DMS153 (cell line): ENCODE results near the gene SLC24A3.

ENCODE experiments used
- DNase-seq: peaks from one replicate; lab custom pipeline; 2025; lab: John Stamatoyannopoulos, UW

The SLC24A3 gene

DNA sequence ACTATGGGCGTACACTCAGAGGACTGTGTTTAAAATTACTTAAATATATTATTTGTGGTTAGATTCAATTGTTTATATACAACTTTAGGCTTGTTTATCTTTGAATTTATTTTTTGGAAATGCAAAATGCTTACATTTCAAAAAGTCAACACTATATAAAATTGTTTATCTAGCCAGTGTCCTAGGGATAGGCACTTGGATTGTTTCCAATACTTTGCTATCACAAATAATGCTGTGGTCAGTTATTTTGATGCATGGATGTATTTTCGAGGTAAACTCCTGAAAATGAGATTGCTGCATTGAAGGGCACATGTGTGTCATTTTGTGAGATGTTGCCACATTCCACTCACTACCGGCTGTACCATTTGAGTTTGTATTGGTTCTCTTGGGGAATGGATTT is 213.9 kb downstream of the SLC24A3 start:
- DNase-seq, result no peak

DNA sequence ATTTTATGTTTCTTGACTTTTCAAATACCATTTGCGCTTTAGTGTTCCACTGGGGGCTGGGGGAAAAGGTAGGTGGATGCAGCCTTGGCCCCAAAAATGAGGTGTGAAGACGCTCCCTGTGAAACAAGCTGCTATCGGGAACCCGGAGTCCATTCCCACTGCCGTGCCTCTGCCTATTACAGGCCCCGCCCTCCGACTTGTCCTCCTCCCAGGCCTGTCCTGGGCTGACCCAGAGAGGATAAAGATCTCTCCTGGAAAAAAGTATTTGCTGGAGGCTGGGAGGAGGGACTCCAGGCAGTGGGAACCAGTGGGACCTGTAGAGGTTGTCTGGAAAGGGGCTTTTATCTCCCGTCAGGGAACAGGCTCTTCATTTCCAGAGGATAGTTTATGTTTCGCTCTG is 215.0 kb downstream of the SLC24A3 start:
- no peak for DNase-seq

DNA sequence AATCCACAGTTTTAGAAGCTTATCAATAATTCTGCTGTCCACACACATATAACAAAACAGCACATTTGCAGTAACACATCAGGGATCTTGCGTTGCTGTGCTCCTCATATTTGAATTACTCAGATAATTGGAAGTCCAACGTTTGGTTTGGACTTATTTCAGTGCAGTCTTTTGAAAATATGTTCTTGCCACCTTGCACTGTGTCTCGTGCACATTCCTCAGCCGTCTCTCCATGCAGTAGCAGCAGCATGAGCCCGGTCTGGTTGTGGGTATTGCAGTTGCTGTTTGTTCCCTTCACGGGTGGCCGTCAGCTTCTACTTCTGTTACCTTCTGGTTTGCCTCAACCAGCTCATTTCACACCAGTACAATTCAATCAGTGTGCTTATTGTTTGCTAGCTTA is 215.5 kb downstream of the SLC24A3 start:
- DNase-seq, result no peak

DNA sequence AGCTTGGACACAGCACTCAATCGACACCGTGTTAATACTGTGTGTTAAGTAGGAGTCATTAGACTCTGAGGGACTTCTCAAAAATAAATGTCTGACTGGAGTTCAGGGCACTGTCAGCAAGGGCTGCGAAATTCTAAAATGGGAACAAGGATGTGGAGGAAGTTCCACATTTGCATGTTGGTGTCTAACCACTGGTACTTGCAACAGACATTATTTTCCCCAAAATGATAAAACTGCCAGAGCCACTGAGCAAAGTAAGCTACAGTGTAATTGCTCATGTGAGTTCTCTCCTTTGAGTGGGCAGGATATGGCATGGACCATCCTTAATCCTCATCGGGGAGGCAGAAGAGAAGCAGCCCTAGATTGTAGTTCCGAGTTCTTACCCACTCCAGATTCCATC is 215.9 kb downstream of the SLC24A3 start:
- DNase-seq, result no peak

- no peak for DNase-seq
Observed at GRCh38 chr20:19429538-19429937, 217.1 kb downstream of the SLC24A3 start.

GRCh38 chr20:19430641-19431315 is 218.3 kb downstream of the SLC24A3 start:
- no peak for DNase-seq

GRCh38 chr20:19431316-19431700 is 218.9 kb downstream of the SLC24A3 start:
- DNase-seq, result no peak

GRCh38 chr20:19431906-19432305 is 219.5 kb downstream of the SLC24A3 start:
- DNase-seq, result no peak

DNA sequence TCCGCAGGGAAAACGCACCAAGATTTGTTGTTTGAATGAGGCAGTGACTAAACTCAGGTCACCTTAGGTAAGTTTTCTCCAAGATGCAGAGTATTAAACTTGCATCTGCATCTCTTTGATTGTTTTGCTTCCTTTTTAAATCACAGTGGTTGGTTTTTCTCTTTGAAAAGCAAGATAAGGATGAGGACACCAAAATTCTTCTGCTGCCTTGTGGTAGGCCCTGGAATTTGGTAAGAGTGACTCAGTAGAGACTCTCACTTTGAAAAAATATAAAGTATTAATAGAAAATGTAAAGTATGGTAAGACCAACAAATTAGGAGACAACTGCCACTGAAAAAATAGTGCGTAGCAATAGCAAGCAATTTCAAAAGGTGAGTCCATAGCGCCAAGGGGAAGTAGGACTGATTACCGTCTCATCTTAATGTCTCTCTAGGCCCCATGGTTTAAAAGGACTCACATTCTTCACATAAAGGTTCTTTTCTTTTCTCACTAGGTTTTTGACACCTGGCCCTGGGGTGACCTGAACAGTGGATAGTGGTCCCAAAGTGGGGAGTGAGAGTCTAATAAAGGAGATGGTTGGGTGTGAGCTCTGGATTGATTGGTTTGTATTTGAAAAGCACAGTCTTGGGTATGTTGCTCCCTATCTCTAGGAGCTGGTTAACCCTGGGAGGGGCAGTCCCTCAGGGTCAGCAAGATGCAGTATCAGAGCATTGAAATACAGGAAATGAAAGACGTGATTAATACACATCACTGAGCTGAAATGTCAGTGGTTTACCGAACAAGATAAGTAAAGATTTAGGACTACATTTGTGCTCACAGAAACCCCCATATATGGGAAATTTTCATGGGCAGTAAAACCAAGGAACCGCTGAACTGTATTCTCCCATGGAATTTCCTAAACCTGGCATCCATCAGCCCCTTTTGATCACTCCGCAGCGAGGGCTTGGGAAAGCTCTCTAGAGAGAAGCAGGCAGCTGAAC is 221.2 kb downstream of the SLC24A3 start:
- no peak for DNase-seq

DNA sequence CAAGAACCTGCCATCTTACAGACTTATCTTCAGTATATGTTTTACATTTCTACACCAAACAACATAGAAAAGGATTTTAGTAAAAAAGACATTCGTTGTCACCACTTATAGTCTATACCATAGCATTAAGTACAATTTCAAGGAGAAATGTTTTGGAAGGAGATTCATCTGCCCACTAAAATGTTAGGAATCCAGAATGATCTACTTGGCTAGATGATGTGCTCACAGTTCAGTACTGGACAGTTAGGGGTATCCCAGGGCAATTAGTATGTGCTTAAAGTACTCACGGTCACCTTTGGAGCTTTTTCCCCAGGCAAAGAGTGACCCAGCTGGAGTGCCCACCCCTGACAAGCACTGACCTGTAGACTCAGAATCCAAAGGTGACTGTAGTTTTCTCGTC is 222.9 kb downstream of the SLC24A3 start:
- no peak for DNase-seq

DNA sequence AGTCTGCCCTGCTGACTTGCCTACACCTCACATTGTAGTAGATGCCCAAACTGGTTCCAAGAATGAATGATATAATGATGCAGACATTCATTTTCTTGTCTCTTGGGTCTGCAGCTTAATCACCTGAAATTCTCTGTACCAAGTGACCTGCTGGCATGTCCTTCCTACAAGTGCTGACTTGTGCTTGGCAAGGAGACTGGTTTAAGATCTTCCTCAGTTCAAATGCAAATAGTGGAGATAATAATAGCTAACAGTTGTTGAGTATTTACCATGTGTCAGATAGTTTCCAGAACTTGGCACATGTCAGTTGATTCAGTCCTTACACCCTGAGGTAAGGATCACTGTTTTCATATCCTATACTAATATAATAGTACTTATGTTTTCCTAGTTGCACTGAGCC is 223.4 kb downstream of the SLC24A3 start:
- no peak for DNase-seq

DNA sequence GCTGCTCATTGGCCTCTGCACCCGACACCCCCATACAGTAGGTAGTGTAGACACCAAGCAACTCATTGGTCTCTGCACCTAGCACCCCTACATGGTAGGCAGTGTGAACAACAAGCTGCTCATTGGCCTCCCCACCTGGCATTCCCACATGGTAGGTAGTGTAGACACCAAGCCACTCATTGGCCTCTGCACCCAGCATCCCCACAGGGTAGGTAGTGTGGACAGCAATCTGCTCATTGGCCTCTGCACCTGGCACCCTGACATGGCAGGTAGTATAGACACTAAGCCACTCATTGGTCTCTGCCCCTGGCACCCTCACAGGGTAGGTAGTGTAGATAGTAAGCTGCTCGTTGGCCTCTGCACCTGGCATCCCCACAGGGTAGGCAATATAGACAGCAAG is 226.0 kb downstream of the SLC24A3 start:
- no peak for DNase-seq

GRCh38 chr20:19440660-19441527 is 228.5 kb downstream of the SLC24A3 start:
- no peak for DNase-seq

DNA sequence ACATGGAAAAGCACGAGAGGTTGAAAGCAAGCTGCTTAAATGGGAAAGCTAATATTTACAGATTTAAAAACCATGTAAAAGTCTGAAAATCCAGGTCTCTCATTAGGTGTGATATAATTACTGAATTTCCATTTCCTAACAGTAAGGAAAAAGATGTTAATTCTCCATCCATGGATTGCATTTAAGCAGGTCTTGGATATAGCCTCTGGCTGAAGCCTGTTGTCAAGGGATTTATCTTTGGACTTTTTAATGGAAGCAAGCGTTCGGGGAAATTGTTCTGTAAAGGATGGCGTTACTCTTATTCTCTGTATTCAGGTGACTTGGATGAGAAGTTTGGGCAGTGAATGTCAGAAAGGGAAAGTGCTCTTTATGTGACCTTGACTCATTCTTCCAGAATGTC is 233.8 kb downstream of the SLC24A3 start:
- DNase-seq, result no peak

DNA sequence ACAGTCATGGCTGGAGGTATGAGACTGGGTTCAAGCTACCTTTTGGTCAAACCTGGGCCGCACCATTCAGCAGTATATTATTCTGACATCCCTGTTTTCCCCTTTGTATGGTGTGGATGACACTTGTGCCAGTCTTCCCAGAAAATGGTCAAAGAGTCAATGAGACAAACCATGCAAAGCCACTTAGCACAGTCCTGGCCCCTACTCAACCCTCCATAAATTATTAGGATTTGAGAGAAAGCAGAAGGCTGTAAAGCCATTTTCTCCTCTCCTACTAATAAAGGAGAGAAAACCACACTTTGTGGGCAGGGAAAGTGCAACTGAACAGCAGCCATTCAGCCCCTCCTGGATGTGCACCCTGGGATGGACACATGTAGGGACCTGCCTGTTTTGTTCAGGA is 236.2 kb downstream of the SLC24A3 start:
- no peak for DNase-seq

DNA sequence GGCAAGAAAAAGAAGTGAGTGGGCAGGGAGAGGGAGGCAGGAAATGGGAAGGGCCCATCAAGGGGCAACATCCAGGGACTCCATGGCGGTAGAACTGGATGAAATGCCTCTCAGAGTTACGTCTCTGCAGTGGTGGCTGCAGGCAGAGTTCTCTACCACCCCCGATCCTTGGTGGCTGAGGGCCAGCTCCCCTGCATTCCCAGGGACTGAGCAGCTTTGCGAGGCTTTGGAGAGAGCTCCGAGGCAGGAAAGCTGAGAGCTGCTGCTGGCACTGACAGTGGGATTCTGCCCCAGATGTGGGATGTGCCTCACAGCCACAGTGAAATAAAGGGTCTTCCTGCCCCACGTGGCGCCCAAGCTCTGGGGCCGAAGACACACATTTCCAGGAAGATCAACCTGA is 236.6 kb downstream of the SLC24A3 start:
- DNase-seq, result no peak

DNA sequence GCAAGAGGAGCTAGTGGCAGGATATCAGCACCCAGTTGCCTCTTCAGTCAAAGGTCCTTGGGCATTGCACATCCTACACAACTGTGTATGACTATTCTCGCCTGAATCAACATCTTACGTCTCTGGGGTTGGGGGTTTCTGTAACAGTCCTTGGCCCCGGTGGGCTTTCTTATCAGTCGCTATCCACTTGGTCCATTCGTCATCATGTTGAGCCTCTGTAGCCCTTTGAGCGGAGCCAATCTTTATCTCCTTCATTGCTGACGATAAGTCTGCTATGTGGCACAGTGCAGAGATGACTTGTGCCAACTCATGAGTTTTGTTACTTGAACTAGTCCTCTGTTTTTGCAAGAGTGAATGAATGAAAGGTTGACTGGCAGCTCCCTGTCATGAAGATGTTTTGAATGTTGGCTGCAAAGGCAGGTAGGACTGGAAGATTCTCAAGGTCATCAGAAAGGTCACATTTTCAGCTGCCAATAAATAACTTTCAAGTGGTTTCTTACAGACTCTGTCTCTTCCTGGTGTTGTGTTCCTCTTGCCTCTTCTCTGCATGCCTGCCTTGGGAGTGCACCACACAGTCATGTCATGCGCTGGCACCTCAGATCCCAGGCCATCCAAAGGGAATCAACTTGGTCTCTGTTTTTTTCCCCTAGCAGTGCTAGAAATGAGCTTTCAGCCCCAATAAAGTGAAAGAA is 238.9 kb downstream of the SLC24A3 start:
- DNase-seq, result no peak

- DNase-seq, result no peak
Observed at GRCh38 chr20:19451923-19452295, 239.5 kb downstream of the SLC24A3 start.

GRCh38 chr20:19453410-19453809 is 241.0 kb downstream of the SLC24A3 start:
- no peak for DNase-seq

DNA sequence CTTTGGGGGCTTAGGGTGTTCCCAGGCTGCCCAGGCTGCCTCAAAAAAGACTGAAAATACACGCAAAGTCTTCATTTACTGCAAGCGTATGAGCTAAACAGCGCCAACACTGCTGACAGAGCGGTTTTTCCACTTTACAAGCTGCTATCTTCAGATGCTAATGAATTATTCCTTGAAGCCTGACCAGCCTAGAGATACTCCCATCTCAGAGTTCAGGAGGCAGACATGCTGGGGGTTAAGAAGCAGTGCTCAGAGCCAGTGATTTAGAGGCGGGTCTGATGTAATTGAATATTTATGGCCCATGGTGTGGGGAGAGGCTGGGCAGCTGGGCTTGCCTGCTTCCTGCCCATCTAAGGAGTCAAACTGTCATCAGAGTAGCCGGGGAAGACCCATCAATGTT is 241.4 kb downstream of the SLC24A3 start:
- no peak for DNase-seq

- no peak for DNase-seq
Observed at GRCh38 chr20:19456595-19457395, 244.4 kb downstream of the SLC24A3 start.
